NCI-H146 treated with DMSO at 0.1 percent for 48 hours (cell line): ENCODE measurements around the gene ZEB1.
"Not testable (repeated sequence)": the region's sequence is repeated elsewhere in the genome, so short reads cannot be mapped to it uniquely, and the experiment has no call there.

Source experiments
- DNase-seq: peaks from one replicate; lab custom pipeline; 2025; ENCODE audit not compliant: unreplicated experiment; lab: John Stamatoyannopoulos, UW

The ZEB1 gene

DNA sequence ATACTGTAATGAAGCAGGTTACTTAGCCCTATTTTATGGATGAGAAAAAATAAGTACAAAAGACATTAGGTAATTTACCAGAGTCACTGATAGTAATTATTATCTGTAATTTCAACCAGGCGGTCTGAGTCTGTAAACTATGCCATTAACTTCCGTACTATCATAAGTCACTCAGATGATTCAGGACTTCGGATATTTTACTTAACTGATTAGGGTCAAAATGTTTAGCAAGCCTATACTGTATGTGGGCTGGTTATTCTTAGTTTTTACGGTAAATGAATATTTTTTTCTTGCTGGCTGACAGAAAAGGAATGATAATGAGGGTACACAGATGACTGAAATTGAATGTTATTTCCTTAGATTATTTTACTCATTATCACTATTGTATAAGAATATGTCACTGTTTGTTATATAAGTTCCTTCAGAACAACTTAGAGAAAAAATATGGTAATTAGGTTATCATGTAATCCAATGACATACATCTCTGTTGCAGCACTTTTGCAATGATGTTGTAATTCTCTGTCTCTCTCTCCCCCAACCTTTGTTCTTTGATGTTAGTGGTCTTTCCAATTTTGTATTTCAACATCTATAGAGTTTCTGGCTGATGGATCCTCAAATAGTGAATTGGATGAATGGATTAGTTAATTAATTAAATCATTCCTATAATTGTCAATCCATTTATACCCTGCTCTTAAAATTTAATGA is 165.6 kb downstream of the ZEB1 start:
- DNase-seq = no peak

- no peak for DNase-seq
These were observed 172.0 kb downstream of the ZEB1 start for GRCh38 chr10:31490858-31491504.

DNA sequence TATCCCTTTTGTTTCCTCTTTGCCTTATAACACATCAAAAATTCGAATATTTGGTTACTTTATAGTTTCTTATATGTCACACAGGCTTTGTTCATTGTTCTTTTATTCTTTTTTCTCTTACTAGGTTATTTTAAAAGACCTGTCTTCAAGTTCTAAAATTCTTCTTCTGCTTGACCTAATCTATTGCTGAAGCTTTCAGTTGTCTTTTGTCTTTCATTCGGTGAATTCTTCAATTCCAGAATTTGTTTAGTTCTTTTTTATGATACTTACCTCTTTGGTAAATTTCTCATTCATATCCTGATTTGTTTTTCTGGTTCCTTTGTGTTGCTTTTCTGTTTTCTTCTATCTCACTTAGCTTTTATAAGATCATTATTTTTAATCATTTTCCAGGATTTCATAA is 188.4 kb downstream of the ZEB1 start:
- DNase-seq = no peak

DNA sequence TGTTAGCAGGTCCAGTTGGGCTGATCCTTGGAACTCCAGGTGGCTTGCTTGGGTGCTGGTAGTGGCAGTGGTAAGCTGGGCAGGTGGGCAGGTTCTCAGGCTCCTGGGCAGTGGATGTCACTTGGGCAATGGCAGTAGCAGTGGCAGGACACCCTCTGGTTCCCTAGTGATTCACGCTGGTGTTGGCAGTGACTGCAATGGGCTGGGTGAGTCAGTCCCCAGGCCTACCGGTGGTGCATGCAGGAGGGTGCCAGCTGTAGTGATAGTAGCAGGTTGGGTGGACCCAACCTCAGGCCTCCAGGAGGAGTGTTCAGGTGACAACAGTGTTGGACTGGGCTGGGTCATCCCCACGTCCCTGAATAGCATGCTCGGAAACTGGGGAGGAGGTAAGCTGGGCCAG is 189.2 kb downstream of the ZEB1 start:
- no peak for DNase-seq

GRCh38 chr10:31508882-31509281 is 189.9 kb downstream of the ZEB1 start:
- DNase-seq = no peak

- DNase-seq = no peak
These were observed 191.0 kb downstream of the ZEB1 start for GRCh38 chr10:31509989-31510388.

DNA sequence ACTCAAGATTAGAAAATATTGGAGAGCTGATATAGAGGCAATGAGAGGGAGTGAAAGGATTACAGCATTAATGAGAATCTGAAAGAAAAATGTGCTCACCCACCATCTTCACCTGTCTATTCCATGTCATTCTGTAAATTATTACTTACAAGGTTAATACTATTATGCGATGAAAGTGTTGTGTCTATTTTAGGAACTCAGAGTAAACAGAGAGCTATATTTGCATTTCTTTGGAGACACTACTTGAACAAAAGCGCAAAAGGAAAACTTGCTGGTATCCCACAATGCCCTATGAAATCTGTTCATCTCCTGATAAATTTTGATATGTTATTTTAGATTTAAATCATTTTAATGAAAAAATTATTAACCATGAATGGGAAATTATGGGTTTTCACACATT is 196.1 kb downstream of the ZEB1 start:
- DNase-seq = no peak

GRCh38 chr10:31515819-31516402 is 196.9 kb downstream of the ZEB1 start:
- DNase-seq = no peak

DNA sequence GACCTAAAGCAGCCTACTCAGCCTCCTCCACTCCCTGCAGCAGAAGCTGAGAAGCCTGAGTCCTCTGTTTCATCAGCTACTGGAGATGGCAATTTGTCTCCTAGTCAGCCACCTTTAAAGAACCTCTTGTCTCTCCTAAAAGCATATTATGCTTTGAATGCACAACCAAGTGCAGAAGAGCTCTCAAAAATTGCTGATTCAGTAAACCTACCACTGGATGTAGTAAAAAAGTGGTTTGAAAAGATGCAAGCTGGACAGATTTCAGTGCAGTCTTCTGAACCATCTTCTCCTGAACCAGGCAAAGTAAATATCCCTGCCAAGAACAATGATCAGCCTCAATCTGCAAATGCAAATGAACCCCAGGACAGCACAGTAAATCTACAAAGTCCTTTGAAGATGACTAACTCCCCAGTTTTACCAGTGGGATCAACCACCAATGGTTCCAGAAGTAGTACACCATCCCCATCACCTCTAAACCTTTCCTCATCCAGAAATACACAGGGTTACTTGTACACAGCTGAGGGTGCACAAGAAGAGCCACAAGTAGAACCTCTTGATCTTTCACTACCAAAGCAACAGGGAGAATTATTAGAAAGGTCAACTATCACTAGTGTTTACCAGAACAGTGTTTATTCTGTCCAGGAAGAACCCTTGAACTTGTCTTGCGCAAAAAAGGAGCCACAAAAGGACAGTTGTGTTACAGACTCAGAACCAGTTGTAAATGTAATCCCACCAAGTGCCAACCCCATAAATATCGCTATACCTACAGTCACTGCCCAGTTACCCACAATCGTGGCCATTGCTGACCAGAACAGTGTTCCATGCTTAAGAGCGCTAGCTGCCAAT is 202.2 kb downstream of the ZEB1 start:
- DNase-seq = no peak

DNA sequence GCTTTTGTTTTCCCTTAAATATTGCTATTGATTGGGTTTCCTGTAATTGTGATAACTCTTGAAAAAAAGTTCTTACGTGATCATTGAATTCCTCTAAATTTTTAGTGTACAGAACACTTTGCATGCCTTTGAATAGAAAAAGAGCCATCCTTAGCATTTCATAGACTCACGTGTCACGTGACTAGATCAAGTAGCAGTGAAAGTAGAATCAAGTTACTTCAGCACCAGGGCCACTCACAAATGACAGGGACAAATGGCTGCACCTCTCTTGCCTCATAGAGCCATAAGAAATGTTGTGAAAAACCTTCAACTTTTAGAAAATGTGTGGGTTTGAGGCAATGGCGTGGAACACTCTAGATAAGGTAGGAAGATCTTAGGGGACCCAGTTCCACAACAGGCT is 203.8 kb downstream of the ZEB1 start:
- DNase-seq = no peak

DNA sequence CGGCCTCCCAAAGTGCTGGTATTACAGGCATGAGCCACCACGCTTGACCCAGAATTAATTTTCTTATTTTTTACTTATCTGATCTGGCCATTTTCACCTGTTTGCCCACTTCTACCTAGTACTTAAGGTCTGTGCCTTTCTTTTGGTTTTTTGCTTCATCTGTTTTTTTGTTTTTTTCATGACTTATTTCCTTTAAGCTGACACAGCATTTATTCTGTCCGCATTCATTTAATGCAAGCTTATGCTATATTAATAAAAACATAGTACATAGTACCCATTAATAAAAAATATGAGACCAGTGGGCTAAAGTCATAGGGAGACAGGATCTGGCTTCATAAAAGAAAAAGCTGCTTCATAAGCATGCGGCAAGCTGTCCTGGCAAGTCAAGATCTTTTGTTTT is 205.4 kb downstream of the ZEB1 start:
- DNase-seq = no peak

- no peak for DNase-seq
These were observed 207.2 kb downstream of the ZEB1 start for GRCh38 chr10:31526178-31526577.

GRCh38 chr10:31526681-31527080 is 207.7 kb downstream of the ZEB1 start:
- DNase-seq = no peak

GRCh38 chr10:31528831-31529230 is 209.8 kb downstream of the ZEB1 start:
- DNase-seq = no peak

DNA sequence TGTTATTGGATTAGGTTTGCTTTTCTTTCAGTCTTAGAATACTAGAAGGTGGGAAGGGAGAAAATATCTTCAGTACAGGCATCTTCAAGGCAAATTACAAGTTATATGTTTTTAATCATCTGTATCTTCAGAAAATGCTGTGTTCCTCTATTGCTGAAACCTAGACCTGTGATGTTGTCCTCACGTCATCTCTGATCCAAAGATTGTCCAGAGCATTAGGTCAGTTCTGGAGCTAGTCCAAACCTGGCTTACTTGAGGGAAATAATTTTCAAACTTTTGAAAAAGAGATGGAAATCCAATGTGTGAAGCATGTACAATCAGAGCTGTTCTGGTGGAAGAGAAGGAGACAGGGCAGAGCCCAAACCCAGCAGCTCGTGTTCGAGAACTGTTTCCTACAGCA is 217.3 kb downstream of the ZEB1 start:
- no peak for DNase-seq

GRCh38 chr10:31549896-31550295 is 230.9 kb downstream of the ZEB1 start:
- DNase-seq = no peak

DNA sequence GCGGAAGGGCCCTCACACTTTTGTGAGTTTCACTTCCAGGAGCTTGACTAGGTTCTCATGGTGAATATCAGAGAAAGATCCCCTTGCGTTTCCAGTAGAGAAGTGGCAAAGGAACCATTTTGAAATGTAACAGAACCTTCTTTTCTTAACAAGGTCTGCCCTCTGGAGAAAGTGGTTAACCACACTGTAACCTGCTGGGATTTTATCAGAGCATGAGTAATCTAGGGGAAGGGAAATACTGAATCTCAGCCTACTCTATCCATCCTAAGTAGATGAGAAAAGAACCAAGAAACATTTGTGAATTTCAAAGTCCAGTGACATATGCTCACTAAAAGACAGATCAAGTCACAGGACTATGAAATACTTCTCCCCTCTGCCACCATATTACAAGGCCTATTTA is 235.5 kb downstream of the ZEB1 start:
- no peak for DNase-seq

DNA sequence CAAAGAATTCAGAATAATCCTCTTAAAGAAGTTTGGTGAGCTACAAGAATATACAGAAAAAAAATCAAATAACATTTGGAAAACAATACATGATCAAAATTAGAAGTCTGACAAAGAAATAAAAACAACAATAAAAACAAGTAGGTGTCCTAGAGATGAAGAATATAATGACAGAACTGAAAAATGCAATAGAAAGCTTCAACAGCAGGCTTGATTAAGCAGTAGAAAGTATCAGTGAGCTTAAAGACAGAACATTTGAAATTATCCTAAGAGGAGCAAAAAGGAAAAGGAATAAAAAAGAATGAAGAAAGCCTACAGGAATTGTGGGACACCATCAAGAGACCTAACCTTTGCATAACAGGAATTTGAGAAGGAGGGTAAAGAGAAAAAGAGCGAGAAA is 238.8 kb downstream of the ZEB1 start:
- DNase-seq = no peak

GRCh38 chr10:31568252-31568861 is 249.3 kb downstream of the ZEB1 start:
- DNase-seq = not testable (repeated sequence)

DNA sequence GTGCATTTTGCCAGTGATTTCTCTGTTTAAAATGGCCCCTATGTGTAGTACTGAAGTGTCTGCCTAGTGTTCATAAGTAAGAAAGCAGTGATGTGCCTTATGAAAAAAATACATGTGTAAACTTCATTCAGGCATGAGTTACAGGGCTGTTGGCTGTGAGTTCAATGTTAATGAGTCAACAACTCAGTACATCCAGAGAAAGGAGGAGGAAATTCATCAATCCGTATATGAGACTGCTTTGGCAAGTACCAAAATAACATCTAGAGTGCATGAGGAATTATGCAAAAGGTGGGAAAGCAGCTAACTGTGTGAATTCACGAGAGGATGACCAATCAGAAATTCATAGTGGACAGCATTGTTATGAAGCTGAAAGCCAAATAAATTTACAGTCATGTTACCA is 255.6 kb downstream of the ZEB1 start:
- DNase-seq = no peak

GRCh38 chr10:31578181-31578852 is 259.3 kb downstream of the ZEB1 start:
- DNase-seq = no peak
